Osteocyte (in vitro differentiated cells): ENCODE results near the gene LAMB2. TPM values are rescaled to one million over a fixed set of nuclear protein-coding genes. Genes with fewer than 3 reads are reported as not detected.

Experiments
- DNase-seq: peaks from one replicate; pipeline ENCODE4 v3.0.0; 2021; ENCODE audit warnings: mixed read lengths; ENCODE audit not compliant: unreplicated experiment; ENCODE audit errors: extremely low spot score
- H3K27ac Mint-ChIP-seq: one replicate; pipeline ENCODE4 v1.8.0; 2021; ENCODE audit warnings: mild to moderate bottlenecking, mixed read lengths; ENCODE audit not compliant: unreplicated experiment
- H3K27me3 Mint-ChIP-seq: one replicate; pipeline ENCODE4 v1.8.0; 2021; ENCODE audit warnings: mixed read lengths; ENCODE audit not compliant: unreplicated experiment
- H3K36me3 Mint-ChIP-seq: one replicate; pipeline ENCODE4 v1.8.0; 2021; ENCODE audit warnings: mixed read lengths; ENCODE audit not compliant: unreplicated experiment
- H3K4me1 Mint-ChIP-seq: one replicate; pipeline ENCODE4 v1.8.0; 2021; ENCODE audit warnings: mixed read lengths; ENCODE audit not compliant: unreplicated experiment
- H3K4me3 Mint-ChIP-seq: one replicate; pipeline ENCODE4 v1.8.0; 2021; ENCODE audit warnings: mild to moderate bottlenecking, moderate library complexity, mixed read lengths; ENCODE audit not compliant: unreplicated experiment
- H3K9me3 Mint-ChIP-seq: one replicate; pipeline ENCODE4 v1.8.0; 2021; ENCODE audit warnings: mixed read lengths; ENCODE audit not compliant: unreplicated experiment
- CTCF ChIP-seq: fragments of 200-600 bp; sonication (generic); IDR thresholded peaks from 2 replicates; pipeline ENCODE4 v1.5.0; 2021; ENCODE audit warnings: antibody characterized with exemption, mild to moderate bottlenecking, moderate library complexity
- total RNA-seq: library from RNA; stranded (reverse); gene quantifications from 2 replicates; pipeline ENCODE4 v1.2.1, GENCODE V29; 2021

The LAMB2 gene
- total RNA-seq, 1 donor from 2014 or later: 721 TPM

- peaks cover 6% of the 10 kb centered on the region for H3K36me3 Mint-ChIP-seq
- peak overlapping the region; percentile 89 for H3K4me3 Mint-ChIP-seq
- no peak for TF ChIP-seq CTCF
- no peaks in the 10 kb centered on the region for H3K9me3 Mint-ChIP-seq
- peak; percentile 92 for DNase-seq
- no peaks in the 10 kb centered on the region for H3K27me3 Mint-ChIP-seq
- H3K4me1 Mint-ChIP-seq: peaks cover 13% of the 10 kb centered on the region
- peak overlapping the region; percentile 92 for H3K27ac Mint-ChIP-seq
Measured at GRCh38 chr3:49133226-49133951, 539 bp upstream of the LAMB2 start.

GRCh38 chr3:49132073-49132436, 795 bp downstream of the LAMB2 start:
- Mint-ChIP-seq H3K4me3 (peak overlapping the region; percentile 89), H3K4me1 (peaks cover 13% of the 10 kb centered on the region), H3K27ac (peak overlapping the region; percentile 92), H3K9me3 (no peaks in the 10 kb centered on the region), H3K27me3 (no peaks in the 10 kb centered on the region), H3K36me3 (peaks cover 10% of the 10 kb centered on the region)
- no peak for DNase-seq
- no peak for TF ChIP-seq CTCF

- Mint-ChIP-seq H3K27ac (peak overlapping the region; percentile 92), H3K9me3 (no peaks in the 10 kb centered on the region), H3K4me3 (peak overlapping the region; percentile 89), H3K27me3 (no peaks in the 10 kb centered on the region), H3K4me1 (peaks cover 13% of the 10 kb centered on the region), H3K36me3 (peaks cover 12% of the 10 kb centered on the region)
- TF ChIP-seq CTCF: no peak
- DNase-seq: no peak
Measured at GRCh38 chr3:49131576-49131975, 1.3 kb downstream of the LAMB2 start.

GRCh38 chr3:49131040-49131439, 1.8 kb downstream of the LAMB2 start:
- Mint-ChIP-seq H3K36me3 (peaks cover 12% of the 10 kb centered on the region), H3K27me3 (no peaks in the 10 kb centered on the region), H3K9me3 (no peaks in the 10 kb centered on the region), H3K27ac (no peak overlapping the region), H3K4me1 (peaks cover 13% of the 10 kb centered on the region), H3K4me3 (peak overlapping the region; percentile 89)
- no peak for DNase-seq
- no peak for TF ChIP-seq CTCF

- Mint-ChIP-seq H3K4me3 (no peak overlapping the region), H3K27ac (no peak overlapping the region)
- no peak for DNase-seq
Measured at GRCh38 chr3:49124991-49125670, 7.7 kb downstream of the LAMB2 start.

More at GRCh38 chr3:49124991-49125670, 7.7 kb downstream of the LAMB2 start:
- peaks cover 25% of the 10 kb centered on the region for H3K36me3 Mint-ChIP-seq
- no peak for TF ChIP-seq CTCF
- no peaks in the 10 kb centered on the region for H3K4me1 Mint-ChIP-seq
- H3K9me3 Mint-ChIP-seq: no peaks in the 10 kb centered on the region
- no peaks in the 10 kb centered on the region for H3K27me3 Mint-ChIP-seq
